Left hindlimb (tissue), 1 donor: ENCODE data around the gene PPM1H.
"Not testable (repeated sequence)": the region's sequence is repeated elsewhere in the genome, so short reads cannot be mapped to it uniquely, and the experiment has no call there.

Experiments
- DNase-seq: peaks from one replicate; pipeline ENCODE4 v3.0.0-alpha.2; 2018

PPM1H gene

GRCh38 chr12:62730649-62731048, 204.3 kb downstream of the PPM1H start:
- DNase-seq, result no peak

- DNase-seq, result not testable (repeated sequence)
These were observed 205.1 kb downstream of the PPM1H start for GRCh38 chr12:62729579-62730544.

DNA sequence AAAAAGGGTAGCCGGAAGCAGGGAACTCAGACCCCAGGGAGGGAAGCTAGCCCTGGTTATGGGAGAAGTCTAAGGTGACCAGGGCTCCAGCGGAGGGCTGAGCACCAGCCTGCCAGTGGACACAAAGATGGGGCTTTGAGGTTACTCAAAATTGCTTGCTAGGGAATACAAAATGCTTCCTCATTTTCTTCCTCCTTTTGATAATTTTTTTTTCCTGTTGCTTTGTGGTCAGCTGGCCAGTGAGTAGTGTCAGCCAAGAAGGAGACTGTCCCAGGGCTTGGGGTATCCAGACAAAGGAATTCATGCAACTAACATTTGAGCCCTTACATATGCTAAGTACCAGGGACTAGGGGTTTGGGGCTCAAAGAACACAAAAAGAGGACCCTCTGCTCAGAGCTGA, 206.2 kb downstream of the PPM1H start:
- DNase-seq, result no peak

DNA sequence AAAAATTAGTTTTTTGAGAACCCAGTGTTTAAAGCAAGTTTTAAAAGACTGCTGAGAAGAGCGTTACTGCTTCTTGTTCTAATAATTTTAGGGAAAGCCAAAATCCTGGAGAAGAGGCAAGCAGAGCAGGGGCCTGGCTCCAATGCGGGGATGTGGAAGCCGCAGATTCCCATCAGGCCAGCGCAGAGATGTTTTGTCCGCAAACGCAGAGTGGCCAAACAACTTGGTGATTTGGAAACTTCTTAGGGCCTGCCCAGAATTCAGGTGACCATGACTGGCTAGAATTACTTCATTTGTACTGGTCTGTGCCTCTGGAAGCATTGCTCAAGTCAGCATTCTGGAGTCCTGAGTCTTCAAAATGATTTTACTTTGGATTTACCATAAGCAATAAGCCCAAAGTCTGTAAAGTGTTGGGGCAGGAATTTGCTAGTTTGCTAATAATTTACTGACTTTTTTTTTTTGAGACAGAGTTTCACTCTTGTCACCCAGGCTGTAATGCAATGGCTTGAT, 208.4 kb downstream of the PPM1H start:
- no peak for DNase-seq

DNA sequence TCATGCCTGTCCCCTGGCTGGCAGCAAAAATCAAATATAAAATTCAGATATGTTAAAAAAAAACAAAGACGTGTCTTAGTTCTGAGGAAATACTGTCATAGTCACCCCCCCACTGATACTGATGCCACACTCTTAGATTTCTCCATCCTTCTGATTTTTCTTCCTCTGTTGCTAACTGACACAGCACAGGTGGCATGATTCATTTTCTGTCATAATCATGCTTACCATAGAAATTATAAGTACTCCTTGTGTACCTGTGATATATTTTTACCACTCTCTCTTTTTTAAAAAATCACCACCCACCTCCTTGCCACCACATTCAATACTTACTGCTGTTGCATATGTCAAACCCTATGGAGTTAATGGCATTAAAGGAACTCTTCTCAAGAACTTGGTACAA, 209.2 kb downstream of the PPM1H start:
- no peak for DNase-seq

- no peak for DNase-seq
These were observed 210.0 kb downstream of the PPM1H start for GRCh38 chr12:62724947-62725451.

DNA sequence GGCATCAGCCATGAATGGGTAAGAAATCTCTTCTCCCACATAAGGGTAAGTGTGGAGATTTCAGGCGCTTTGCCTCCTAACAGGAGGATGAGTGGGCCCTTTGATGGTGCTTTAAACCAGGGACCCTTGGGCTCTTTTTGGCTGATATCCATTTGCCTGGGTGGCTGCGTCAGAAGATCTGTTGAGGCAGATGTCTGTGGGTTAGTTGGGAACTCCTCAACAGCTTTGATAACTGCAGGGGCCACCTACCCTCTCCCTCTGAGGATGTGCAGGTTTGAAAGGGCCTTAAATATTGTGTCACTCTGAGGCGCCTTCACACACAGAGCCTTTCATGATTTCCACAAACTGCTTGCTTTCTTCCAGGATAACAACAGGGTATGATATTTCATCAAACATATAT, 210.7 kb downstream of the PPM1H start:
- no peak for DNase-seq

DNA sequence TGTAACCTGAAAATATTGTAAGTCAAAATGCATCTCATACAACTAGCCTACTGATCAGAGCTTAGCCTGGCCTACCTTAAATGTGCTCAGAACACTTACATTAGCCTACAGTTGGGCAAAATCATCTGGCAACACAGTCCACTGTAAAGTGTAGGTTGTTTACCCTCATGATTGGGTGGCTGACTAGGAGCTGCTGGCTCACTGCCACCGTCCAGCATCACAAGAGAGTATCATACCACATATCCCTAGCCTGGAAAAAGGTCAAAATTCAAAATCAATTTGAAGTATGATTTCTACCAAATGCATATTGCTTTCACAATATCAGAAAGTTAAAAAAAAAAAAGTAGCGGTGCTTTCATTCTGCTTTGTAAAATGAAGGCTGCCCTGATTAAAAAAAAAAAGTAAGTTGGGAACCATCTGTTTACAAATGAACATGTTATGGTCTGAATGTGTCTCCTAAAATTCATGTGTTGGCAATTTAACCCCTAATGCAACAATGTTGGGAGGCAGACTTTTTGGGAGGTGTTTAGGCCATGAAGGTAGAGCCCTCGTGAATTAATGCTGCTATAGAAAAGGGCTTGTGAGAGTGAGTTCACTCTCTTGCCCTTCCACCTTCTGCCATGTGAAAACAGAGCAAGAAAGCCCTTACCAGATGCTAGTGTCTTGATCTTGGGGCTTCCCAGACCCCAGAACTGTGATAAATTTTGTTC, 211.8 kb downstream of the PPM1H start:
- no peak for DNase-seq

- DNase-seq, result peak; percentile 54
These were observed 214.2 kb downstream of the PPM1H start for GRCh38 chr12:62720661-62721330.

DNA sequence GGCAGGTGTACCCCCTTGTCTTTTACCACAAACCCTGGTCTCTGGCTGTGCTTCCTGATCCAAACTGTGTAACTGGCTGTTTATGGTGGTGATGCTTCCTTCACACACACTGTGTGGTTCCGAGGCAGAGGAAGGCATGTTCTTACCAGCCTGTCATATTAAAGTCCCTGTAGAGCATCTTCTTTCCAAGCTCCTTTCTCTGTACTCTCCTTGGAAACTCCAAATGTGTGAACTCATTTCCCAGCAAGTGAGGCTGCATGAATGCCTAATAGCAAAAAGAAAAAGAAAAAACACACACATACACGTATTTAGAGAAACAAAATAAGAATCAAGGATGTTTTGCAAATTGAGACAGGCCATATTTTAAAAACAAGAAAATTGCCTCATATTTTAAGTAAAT, 214.9 kb downstream of the PPM1H start:
- DNase-seq, result no peak

GRCh38 chr12:62718762-62719426, 216.1 kb downstream of the PPM1H start:
- DNase-seq, result no peak

- no peak for DNase-seq
These were observed 217.3 kb downstream of the PPM1H start for GRCh38 chr12:62717643-62718042.

DNA sequence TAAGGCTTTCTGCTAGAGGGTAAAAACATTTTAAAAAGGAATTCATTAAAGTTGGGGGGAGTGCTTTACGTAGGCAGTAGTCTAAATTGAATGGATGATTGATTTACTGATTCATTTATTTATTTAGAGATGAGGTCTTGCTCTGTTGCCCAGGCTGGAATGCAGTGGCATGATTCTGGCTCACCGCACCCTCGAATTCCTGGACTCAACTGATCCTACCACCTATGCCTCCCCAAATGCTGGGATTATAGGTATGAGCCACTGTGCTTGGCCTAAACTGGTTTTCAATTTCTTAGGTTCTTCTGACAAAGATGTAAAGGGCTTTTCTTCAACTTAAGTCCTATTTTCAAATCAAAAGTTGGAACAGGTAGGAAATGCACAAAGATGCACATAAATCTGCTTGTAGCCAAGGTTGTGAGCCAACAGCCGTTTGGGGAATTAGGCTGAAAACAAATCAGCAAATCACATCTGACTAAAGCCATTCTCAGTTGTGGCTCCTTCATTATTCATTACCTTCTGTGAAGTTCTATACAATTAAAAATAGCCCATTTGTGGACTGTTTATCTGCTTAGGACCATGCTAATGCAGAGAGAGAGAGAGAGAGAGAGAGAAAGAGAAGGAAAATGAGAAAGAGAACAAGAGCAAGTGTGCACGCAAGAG, 218.0 kb downstream of the PPM1H start:
- DNase-seq, result no peak

GRCh38 chr12:62716037-62716436, 218.9 kb downstream of the PPM1H start:
- no peak for DNase-seq

DNA sequence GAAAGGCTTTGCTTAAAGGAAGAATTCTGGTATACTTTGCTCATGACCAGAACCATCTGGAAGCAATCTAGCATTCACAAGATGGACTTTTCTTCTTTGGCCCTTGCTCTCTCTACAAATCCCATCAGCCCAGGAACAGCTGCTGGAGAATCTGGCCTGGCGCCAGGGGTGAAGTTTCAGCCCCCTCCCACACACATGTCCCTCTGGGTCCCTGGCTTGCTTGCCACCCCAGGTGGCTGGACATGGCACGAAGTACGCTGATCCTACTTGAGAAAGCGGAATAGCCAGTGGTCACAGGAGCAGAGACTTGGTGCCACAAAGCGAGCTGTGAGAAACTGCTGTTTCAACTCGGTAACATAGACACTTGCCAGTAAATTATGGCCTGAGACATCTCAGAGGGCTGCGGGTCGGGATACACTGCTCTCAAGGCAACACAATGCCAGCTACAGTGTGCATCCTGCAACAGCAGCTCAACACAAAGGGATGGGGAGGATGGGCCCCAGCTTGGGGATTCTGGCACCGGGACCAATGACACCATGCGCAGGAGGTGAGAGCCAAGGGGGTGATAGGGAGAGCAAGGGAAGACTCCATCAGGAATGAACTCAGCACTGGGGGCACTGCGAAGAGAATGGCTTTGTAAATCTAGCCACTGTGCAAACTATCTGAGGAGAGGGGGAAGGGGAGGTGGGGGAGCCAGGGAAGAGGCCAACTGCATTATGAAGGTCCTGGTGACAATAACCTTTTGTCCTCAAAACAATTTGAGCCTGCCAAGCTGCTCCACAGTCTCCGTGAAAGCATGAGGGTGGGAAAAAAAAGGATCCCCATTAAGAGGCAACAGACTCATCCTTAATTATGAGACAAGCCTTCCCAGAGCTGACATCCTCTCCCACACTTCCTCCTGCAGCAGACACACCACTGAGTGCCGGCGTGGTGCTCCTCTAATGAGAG, 219.9 kb downstream of the PPM1H start:
- DNase-seq, result peak; percentile 85

- peak; percentile 62 for DNase-seq
These were observed 220.7 kb downstream of the PPM1H start for GRCh38 chr12:62714181-62714773.

- no peak for DNase-seq
These were observed 221.2 kb downstream of the PPM1H start for GRCh38 chr12:62713723-62714122.

DNA sequence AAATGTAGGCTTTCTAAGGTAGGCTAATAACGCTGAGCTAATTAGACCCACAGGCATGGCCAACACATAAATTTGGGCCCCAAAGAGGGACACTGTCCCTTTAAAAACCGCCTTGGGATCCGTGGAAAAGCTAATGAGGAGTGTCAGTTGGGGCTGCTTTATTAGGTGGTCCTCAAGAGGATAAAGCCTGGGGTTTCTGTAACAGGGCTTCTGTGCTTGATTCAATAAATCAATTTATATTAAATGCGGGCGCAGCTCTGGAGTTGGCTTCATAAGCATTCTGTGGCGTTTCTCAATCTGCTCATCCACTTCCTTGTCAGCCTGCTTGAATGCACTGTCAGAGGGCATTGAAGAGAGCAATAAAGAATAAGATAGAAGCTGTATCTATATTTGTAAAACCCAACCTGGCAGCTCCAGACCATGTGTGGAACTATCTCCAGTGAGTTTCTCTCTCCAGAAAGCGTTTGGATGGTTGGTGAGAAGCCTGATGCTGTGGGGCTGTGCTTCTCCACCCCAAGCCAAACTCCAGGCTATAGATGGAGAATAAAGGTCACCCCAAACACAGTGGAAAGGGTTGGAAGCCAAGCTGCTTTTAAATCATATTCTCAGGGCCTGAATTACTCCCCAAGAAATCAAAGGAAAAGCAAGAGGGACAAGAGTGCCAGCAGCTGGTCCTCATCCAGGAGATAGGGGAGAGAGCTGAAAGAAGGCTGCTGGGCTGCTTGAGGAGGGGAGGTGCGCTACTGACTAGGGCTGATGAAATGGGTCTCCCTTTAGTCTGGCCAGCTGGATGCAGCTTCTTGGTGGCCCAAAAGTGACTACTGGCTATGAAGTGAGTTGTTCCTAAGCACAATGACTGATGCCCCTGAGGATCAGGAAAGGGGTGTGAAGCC, 222.0 kb downstream of the PPM1H start:
- no peak for DNase-seq

DNA sequence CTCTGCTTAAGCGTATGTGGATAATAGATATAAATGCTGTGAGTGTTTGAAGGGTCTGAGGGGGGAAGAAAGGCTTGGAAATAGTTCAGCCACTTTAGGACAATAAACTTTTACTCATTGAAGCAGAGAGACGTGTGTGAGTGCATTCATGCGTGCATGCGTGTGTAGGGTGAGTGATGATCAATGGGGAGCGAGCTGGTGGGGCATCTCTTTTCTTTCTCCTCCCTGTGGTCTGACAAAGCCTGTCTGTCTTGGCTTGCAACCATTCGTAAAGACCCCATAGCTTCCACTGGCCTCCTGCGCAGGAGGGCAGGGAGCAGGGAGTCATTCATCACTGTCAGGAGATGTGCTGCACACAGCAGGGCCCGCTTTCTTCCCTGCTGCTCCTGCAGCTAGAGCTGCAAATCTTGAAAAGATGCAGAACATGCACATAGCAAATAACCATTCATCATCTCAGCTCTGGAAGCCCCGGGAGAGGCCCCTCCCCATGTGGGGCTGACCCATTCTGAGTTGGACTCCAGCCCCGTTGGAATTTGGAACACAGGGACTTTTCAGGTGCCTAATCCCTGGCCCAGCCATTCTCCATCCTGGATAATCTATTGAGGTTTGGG, 223.2 kb downstream of the PPM1H start:
- DNase-seq, result peak; percentile 43
